HEK293T (cell line): ENCODE measurements around the gene CLK3.

Experiments used
- FOXM1 ChIP-seq: fragments of 450-650 bp; IDR thresholded peaks from 2 replicates; pipeline ENCODE4 v1.6.1; 2017; ENCODE audit warnings: mild to moderate bottlenecking, borderline replicate concordance
- HDGF ChIP-seq: fragments of 450-650 bp; IDR thresholded peaks from 2 replicates; pipeline ENCODE4 v1.6.1; 2017; ENCODE audit warnings: antibody characterized with exemption, borderline replicate concordance
- SP1 ChIP-seq: fragments of 450-650 bp; IDR thresholded peaks from 2 replicates; pipeline ENCODE4 v1.6.1; 2017
- TARDBP ChIP-seq: fragments of 450-650 bp; IDR thresholded peaks from 2 replicates; pipeline ENCODE4 v1.6.1; 2016
- ZNF384 ChIP-seq: fragments of 450-650 bp; IDR thresholded peaks from 2 replicates; pipeline ENCODE4 v1.6.1; 2016

DNA sequence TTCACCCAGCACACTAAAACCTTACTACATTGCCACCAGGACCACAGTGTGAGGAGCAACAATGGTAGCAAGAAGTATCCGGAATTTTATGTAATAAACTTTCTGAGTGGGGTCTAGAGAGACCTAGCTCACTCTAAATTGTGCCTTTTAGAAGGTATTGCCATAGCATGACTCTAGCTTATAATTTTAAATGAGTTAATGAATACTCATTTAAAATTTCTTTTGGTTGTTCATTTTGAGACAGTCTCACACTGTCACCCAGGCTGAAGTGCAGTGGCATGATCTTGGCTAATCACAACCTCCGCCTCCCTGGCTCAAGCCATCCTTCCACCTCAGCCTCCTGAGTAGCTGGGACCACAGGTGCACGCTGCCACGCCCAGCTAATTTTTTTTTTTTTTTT is 54.0 kb downstream of the CLK3 start:
- TF ChIP-seq HDGF, result no peak
- no peak for TF ChIP-seq ZNF384
- TF ChIP-seq FOXM1, result no peak
- no peak for TF ChIP-seq SP1
- no peak for TF ChIP-seq TARDBP
